ENCODE results near the gene RCCD1. TPM values are rescaled to one million over a fixed set of nuclear protein-coding genes. Genes with fewer than 3 reads are reported as not detected.
"Not testable (repeated sequence)": the region's sequence is repeated elsewhere in the genome, so short reads cannot be mapped to it uniquely, and the experiment has no call there.

RCCD1 gene, protein sequence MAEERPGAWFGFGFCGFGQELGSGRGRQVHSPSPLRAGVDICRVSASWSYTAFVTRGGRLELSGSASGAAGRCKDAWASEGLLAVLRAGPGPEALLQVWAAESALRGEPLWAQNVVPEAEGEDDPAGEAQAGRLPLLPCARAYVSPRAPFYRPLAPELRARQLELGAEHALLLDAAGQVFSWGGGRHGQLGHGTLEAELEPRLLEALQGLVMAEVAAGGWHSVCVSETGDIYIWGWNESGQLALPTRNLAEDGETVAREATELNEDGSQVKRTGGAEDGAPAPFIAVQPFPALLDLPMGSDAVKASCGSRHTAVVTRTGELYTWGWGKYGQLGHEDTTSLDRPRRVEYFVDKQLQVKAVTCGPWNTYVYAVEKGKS
- polyA plus RNA-seq (ENCODE audit: insufficient read length) = 14.1 TPM

DNA sequence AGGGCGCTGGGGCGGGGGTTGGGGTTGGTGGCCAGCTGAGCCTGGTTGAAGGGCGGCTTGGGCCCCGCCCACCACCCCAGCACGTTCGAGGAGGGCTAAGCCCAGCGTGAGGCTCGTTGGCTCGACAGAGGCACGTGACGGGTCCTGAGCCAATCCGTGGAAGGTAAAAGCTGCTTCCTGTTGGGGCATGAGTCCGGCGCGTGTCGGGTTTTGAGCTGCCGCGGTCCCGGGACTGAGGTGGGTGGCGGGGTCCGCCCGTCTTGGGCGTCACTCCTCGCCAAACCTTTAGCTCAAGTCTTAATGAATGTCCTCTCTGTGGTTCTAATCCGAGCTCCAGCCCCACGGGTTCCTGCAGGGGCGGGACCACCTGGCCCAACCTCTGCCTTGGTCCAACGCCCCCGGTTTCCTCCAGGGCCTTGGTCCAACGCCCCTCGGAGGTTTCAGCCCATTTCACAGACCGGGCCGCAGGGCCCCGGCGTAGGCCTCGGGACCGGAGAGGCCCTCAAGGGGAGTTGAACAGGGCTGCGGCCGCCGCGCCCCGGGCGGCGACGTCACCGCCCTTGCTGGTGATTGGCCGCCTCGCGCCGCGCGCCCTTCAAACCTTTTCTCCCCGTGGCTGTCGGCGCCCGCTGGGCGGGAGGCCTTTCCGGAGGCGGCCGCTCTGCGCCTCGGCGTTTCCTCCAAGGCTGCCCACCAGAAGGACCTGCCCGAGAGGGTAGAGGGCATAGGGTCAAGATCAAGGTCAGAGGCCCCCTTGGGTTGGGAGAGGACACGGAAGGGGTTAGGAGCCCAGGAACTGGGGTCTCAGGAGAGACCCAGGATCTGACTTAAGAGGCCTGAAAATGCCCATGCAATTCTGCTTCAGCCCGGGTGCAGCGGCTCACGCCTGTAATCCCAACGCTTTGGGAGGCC, at the start of gene RCCD1:
RCCD1 (plus strand) TSS at position 173 of the 912 bp plus-strand sequence. CDS start 1,851 bp downstream, outside the sequence.
- peak; percentile 94 for DNase-seq

DNA sequence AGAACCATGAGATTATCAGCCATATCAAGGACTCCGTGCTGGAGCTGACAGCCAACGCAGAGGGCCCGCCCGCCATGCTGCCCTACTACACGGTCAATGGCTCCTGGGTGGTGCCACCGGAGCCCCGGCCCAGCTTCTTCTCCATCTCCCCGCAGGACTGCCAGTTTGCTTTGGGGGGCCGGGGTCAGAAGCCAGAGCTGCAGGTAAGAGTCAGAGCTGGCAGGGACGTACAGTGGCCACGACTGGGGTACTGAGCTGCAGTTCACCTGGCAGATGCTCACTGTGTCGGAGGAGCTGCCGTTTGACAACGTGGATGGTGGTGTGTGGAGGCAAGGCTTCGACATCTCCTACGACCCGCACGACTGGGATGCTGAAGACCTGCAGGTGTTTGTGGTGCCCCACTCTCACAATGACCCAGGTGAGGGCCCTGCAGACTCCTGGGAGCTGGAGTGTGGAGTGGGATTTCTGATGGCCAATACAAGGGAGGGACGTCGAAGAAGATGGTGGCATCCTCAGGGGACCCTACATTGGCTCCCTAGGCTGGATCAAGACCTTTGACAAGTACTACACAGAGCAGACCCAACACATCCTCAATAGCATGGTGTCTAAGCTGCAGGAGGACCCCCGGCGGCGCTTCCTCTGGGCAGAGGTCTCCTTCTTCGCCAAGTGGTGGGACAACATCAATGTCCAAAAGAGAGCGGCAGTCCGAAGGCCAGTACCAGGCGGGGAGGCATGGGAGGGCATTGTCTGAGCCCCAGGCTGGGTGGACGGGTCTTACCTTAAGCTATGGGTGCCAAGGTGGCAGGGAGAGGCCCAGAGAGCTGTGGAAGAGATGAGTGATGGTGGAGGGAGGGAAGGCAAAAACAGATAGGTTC, 49.1 kb upstream of the RCCD1 start:
- DNase-seq = no peak

DNA sequence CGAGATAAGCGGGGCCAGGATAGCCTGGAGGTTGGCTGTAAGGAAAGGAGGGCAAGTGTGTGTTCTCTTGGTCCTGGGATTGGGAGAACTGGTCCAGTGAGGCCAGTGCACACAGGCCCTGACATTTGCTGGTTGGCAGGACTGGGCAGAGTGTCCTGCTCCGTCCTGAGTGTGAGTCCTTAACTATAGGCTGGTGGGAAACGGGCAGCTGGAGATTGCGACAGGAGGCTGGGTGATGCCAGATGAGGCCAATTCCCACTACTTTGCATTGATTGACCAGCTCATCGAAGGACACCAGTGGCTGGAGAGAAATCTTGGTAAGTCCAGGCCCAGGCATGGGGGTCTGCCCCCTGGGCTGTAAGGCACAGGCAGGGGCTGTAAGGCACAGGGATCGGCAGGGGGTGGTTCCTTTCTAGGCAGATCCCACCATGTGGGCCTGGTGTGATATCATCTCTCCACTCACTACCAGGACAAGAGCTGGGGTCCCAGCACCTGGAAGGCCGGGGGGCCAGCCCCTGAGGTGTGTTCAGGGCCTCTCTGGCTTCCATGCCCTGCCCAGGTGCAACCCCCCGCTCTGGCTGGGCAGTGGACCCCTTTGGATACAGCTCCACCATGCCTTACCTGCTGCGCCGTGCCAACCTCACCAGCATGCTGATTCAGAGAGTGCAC, 48.4 kb upstream of the RCCD1 start:
- no peak for DNase-seq

DNA sequence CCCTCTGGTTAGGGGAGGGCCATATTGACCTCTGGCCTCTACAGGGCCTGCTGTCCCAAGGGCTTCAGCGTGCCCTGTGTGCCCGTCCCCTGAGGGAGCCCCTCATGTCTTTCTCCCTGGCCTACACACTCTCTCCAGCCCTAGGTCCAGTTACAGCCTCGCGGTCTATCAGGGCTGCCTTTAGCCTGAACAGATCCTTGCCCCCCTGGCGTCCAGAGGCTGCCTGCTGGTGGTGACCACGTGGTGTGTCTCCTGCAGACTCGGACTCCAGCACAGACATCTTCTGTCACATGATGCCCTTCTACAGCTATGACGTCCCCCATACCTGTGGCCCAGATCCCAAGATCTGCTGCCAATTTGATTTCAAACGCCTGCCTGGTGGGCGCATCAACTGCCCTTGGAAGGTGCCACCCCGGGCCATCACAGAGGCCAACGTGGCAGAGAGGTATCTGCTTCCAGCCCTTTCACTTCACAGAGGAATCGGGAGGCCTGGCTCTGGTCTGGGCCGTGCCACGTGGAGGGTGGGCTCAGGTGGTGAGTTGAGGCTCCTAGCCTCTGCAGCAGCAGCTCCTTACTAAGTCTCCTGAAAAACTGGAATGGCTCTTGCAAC, 47.5 kb upstream of the RCCD1 start:
- DNase-seq = no peak

DNA sequence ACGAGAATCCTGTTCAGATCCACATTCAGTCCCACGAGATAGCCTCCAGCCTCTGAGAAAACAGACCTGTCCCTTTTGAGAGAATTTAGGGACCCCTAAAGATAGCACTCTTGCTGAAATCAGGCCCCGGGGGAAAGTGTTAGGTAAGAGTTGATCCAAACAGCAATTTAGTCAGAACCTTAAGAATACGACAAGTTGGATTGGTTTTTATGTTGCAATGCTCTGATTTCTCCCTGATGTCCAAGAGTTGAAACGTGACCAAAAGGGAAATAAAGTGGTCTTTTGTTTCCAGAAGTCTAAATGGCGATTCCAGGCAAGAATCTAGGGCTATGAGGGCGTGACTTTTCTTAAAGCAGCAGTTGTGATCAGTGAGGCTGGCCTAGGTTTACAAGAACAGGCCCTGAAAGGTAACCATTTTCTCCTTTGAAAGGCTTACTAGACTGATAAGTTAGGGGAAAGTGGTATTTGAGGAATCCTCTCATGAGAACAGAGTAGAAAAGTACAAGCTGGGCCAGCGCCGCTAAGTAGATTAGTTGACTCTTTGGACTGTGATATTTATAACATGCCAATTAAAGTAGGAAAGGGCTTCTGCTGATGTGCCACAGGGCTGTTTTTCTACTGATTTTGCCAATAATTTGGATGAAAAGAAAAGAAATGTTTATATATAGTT, 46.7 kb upstream of the RCCD1 start:
- no peak for DNase-seq

DNA sequence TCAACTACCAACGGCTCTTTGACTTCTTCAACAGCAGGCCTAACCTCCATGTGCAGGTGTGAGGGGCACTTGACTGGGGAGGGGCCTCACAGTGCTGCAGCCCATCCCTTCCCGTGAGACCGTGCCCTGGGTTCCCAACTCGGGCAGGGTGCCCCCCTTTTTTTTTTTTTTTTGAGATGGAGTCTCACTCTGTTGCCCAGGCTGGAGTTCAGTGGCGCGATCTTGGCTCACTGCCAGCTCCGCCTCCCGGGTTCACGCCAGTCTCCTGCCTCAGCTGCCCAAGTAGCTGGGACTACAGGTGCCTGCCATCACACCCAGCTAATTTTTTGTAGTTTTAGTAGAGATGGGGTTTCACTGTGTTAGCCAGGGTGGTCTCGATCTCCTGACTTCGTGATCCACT, 45.2 kb upstream of the RCCD1 start:
- DNase-seq = not testable (repeated sequence)

DNA sequence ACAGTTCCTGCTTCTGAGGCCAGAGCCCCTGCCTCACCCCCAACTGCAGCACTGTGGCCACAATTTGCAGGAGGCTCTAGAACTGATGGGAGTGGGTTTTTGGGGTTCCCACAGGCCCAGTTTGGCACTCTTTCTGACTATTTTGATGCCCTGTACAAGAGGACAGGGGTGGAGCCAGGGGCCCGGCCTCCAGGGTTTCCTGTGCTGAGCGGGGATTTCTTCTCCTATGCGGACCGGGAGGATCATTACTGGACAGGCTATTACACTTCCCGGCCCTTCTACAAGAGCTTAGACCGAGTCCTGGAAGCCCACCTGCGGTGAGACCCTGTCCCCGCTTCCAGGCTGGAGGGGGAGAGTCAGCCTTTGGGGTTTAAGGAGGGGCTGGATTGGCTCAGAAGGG, 44.7 kb upstream of the RCCD1 start:
- DNase-seq = no peak

DNA sequence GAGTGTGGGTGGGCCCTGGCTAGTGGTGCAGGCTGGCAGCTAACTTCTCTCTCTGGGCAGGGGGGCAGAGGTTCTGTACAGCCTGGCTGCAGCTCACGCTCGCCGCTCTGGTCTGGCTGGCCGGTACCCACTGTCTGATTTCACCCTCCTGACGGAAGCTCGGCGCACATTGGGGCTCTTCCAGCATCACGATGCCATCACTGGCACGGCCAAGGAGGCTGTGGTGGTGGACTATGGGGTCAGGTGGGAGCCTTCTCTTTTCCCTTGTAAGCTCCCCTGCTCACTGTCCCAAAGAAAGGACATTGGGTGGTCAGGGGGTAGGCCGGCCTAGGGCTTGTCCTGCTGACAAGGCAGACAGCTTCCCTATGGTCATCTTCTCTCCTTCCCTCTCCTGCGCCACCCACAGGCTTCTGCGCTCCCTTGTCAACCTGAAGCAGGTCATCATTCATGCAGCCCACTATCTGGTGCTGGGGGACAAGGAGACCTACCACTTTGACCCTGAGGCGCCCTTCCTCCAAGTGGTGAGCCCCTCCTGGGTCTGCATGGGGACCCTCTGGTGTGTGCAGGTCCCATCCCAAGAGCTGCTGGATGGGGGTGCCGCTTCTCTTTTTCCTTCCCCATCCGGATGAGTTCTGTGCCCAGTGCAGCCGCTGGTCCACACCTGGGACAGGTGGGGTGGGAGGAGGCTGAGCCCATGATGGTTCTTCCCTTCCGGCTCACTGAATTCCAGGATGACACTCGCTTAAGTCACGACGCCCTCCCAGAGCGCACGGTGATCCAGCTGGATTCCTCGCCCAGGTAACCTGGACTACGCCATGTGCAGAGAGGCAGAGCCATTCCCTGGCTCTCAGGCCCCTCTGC, 44.0 kb upstream of the RCCD1 start:
- DNase-seq = no peak

DNA sequence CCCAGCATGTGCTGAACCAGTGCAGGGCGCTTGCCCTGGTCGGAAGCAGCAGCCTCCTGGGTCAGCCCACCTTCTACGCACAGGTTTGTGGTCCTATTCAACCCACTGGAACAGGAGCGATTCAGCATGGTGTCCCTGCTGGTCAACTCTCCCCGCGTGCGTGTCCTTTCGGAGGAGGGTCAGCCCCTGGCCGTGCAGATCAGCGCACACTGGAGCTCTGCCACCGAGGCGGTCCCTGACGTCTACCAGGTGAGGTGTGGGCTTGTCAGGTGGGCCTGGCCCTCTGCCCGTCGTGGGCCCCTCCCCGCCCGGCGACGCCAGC, 43.4 kb upstream of the RCCD1 start:
- DNase-seq = no peak

DNA sequence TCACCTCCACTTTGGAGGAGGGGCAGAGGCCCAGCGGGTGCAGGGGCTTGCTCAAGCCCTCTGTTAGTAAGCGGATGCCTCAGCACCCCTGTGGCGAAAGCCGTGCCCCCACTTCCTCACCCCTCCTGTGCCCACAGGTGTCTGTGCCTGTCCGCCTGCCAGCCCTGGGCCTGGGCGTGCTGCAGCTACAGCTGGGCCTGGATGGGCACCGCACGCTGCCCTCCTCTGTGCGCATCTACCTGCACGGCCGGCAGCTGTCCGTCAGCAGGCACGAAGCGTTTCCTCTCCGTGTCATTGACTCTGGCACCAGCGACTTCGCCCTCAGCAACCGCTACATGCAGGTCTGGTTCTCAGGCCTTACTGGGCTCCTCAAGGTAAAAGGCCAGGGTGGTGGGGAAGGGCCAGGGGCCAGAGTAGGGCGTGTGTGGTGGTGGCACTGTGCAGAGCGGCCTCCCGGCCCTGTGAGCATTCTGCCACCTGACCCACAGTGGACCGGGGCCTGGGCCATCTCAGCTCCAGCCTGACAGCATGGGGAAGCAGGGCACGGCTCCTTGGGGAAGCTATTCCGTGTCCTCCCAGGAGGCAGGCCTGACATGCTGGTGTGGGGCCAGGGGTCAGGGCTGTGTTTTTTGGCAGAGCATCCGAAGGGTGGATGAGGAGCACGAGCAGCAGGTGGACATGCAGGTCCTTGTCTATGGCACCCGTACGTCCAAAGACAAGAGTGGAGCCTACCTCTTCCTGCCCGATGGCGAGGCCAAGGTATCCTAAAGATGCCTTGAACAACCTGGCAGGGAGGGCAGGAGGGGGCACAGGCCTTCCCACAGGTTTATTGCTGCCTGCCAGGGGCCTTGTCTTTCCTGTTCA, 42.5 kb upstream of the RCCD1 start:
- DNase-seq = no peak

DNA sequence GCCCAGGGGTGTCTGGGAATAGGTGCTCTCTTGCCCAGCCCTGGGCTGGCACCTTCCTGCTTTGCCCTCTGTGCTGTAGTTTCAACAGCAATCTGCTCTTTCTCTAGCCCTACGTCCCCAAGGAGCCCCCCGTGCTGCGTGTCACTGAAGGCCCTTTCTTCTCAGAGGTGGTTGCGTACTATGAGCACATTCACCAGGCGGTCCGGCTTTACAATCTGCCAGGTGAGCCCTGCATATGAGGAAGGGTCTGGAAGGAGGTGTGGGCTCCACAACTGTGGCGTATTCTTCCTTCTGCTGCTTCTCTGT, 42.0 kb upstream of the RCCD1 start:
- DNase-seq = no peak

DNA sequence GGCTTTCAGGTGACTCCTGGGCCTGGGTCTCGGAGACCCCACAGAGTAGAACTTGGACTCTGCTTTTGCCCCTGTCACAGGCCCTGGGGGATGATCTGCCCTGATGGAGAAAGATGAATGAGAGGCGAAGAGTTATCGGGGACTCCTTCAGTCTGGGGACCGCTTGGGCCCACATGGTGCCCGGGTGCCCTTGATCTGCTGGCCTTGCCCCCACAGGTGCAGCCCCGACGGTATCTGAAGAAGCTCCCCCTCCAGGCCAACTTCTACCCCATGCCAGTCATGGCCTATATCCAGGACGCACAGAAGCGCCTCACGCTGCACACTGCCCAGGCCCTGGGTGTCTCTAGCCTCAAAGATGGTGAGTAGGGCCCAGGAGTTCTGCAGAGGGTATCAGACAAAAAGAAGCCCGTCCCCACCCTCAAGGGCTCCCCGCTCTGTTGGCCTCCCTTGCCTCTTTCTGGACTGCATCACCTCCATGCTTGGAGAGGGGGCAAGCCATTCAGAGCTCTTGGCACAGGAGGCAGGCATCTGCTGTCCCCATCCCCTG, 41.2 kb upstream of the RCCD1 start:
- no peak for DNase-seq

DNA sequence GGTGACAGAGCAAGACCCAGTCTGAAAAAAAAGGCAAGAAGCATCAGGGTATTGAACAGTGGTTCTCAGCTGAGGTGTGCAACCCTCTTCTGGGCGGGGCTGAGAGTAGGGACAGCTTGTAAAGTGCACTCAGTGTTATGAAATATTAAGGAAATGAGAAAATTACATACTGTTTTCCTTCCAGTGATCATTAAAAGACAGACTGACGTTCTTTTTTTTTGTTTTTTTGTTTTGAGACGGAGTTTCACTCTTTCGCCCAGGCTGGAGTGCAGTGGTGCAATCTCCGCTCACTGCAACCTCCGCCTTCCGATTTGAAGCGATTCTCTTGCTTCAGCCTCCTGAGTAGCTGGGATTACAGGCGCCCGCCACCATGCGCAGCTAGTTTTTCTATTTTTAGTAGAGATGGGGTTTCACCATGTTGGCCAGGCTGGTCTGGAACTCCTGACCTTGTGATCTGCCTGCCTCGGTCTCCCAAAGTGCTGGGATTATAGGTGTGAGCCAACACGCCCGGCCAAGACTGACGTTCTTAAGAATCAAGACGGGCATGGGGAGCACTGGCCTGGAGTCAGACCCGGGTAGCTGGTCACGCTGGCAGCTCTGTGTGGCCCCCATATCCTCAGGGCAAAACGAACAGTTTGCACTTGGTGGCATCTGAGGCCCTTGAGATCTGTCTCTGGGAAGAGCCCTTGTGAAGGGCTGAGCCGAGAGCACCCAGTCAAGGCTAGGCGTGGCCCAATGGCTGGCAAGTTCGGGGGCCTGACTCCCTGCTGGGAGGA, 40.2 kb upstream of the RCCD1 start:
- no peak for DNase-seq

DNA sequence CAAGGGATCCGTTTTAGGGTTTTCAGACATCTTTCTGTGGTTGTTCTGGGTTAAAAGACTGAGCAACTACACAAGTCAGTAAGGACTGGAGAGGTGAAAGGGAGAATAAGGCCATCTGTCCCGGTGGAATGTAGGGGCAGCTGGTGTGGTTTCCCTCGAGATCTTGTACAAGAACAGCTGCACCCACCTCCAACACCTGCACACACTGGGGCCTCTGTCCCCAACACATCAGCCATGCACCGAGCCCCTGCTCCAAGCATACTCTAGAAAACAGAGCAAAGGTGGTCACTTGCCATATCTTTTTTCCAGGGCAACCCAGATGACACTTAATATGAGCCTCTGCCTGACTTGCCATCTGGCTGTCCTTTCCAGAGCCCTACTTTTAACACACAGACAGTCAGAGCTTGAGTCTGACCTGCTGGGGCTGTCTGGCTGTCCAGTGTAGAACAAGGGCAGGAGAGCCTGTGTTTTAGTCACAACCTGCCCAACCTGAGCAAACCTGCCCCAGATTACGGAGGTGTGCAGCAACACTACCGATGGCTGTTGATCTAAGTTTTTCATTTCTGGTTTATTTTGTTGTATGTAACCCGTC, 39.4 kb upstream of the RCCD1 start:
- no peak for DNase-seq

DNA sequence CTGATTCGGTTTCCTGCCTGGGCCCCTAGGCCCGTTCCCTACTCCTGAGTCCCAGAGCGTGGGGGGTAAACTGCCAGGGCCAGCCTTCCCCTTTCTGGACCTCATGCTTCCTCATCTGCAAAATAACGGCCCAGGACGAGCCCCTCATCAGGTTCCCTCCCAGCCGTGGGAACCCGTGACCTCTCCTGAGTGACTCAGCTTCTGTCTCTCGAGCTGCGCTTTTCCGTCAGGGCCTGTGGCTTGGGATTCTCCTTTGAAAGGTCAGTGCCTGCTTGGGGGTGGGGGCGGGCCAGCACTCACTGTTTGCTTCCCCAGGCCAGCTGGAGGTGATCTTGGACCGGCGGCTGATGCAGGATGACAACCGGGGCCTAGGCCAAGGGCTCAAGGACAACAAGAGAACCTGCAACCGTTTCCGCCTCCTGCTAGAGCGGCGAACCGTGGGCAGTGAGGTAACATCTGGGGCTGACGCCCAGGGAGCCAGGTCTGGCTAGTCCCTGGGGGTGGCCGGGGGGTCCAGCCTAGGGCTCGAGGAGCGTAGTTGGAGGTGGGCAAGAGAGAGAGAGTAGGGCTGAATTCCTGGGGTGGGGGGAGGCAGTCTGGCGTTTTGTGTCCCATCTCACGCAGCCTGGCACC, 38.8 kb upstream of the RCCD1 start:
- no peak for DNase-seq

DNA sequence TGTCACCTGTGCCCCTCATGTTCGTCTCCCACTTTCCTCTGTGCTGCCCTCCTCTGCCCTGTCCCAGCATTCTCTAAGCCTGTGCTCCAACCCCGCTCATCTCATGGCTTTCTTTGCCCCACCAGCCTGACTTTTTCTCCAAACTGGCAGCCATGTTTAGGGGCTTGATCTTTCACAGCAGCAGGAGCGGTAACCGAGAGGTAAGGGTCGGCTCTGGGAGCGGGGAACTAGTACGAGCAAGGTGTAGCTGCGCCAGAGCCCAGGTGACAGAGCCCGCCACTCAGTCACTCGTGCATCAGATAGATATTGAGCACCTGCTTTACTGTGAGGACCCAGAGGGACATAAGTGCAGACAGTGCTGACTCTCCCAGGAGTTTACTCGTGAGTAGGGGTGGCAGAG, 38.2 kb upstream of the RCCD1 start:
- DNase-seq = no peak

DNA sequence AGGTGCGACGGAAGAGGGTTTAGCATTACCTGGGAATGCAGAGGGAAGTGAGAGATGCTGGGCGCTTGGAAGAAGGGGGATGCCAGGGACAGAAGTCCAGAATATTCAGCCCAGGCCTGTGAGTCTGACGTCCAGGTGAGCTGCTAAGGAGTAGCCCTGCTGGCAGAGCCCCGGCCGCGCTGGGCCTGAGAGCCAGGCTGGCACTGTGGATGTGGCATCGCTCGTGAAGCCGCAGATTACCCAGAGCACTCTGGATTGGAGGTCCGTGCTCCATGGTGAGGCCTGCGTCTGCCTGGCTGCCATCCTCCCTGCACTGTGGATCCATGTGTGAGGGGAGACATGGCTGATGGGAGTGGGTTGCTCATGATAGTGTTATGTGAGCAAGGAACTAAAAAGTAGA, 37.1 kb upstream of the RCCD1 start:
- DNase-seq = no peak
